ENCODE data around the gene SLC26A6.

- TF ChIP-seq CTCF (IDR thresholded peaks at IDR 0.05; ENCODE audit: low read length) (no peak), EZH2 (IDR thresholded peaks at IDR 0.05; ENCODE audit: borderline replicate concordance, low read length) (no peak)
These were observed 43.3 kb downstream of the SLC26A6 start for GRCh38 chr3:48591886-48592518.

Data from OCI-LY1 (cell line).